Right lobe of liver (tissue), 6 donors: ENCODE measurements around the gene DNMBP. TPM values are rescaled to one million over a fixed set of nuclear protein-coding genes. Genes with fewer than 3 reads are reported as not detected.
"Not testable (repeated sequence)": the region's sequence is repeated elsewhere in the genome, so short reads cannot be mapped to it uniquely, and the experiment has no call there.

ENCODE experiments used
- ATAC-seq, 4 donors: fragments of 200-7000 bp; cut with Tn5 transposase; one replicate each; pipeline ENCODE4 v1.9.1; 2020; ENCODE audit warnings: mild to moderate bottlenecking in 4 of 4, moderate library complexity in 4 of 4
- DNase-seq, 3 donors: peaks; one replicate each; pipeline ENCODE4 v3.0.0-alpha.2; 2020
- H3K27ac ChIP-seq, 3 donors: fragments of 200-600 bp; one replicate each; pipeline ENCODE4 v1.8.0; 2022
- H3K27me3 ChIP-seq, 2 donors: fragments of 200-600 bp; one replicate each; pipeline ENCODE4 v1.8.0; 2022
- H3K36me3 ChIP-seq, 4 donors: fragments of 200-600 bp; sonication (generic) in 1 of 4; one replicate each; pipeline versions ENCODE4 v1.5.1 to v1.8.0; 2017 to 2022; ENCODE audit warnings: control low read depth in 1 of 4
- H3K4me1 ChIP-seq, 4 donors: fragments of 200-600 bp; sonication (generic) in 1 of 4; one replicate each; pipeline versions ENCODE4 v1.5.1 to v1.8.0; 2017 to 2022; ENCODE audit warnings: control low read depth in 1 of 4
- H3K4me3 ChIP-seq, 3 donors: fragments of 200-600 bp; one replicate each; pipeline ENCODE4 v1.8.0; 2022
- H3K9me3 ChIP-seq, 4 donors: fragments of 200-600 bp; sonication (generic) in 1 of 4; one replicate each; pipeline versions ENCODE4 v1.5.1 to v1.8.0; 2017 to 2022; ENCODE audit warnings: control low read depth in 1 of 4
- CTCF ChIP-seq, 4 donors: fragments of 200-600 bp in 3 of 4; fragments of 450-650 bp in 1 of 4; IDR thresholded peaks; one replicate each; pipeline versions ENCODE4 v1.5.1 to v1.8.0; 2016 to 2022; ENCODE audit warnings: antibody characterized with exemption in 4 of 4, mild to moderate bottlenecking in 2 of 4
- POLR2A ChIP-seq: fragments of 450-650 bp; IDR thresholded peaks from one replicate; pipeline ENCODE4 v1.6.1; 2017; ENCODE audit warnings: antibody characterized with exemption, mild to moderate bottlenecking
- WGBS: methylation state at CpG from one replicate; pipeline ENCODE4 v1.1.6; 2018; ENCODE audit warnings: low coverage, low lambda C conversion rate; ENCODE audit not compliant: insufficient coverage; ENCODE audit errors: missing lambda C conversion rate; 5-methylcytosine and 5-hydroxymethylcytosine counted together
- intact Hi-C, 2 donors: fragments of 100-400 bp; cut with DNase I; formaldehyde crosslinking; loops; one replicate each; pipeline versions ENCODE4 v1.11.2 to v1.14.1; 2022
- total RNA-seq, 6 experiments: library from RNA; depleted of rRNA in 2 of 6; stranded (reverse); fragments of >200 nt in 2 of 6; fragmentation: NEBNext Ultra II Directional in 3 of 6; extraction: Animal tissue kit (Norgen Biotek cat#: 25700) in 3 of 6; gene quantifications; one replicate each; pipeline versions ENCODE4 v1.1.0 to v1.2.4, GENCODE V29; 2016 to 2023
- donor health status: DM: no; HTN: yes; CAD: no.
- donor health status: DM: no; HTN: no; CAD: no.
- donor health status: DM: no; HTN: no; CAD: no.
- donor health status: DM: no; HTN: yes; CAD: no.
- donor health status: DM: no; HTN: yes; CAD: no.

Gene DNMBP
- total RNA-seq, 6 experiments from 2014 or later = 7.9 to 12.7 (median 9.9) TPM

- 77% methylated on average over 2 of the region's 2 CpGs for WGBS
- ATAC-seq (no peak), DNase-seq (no peak)
- Histone ChIP-seq H3K36me3 (peaks cover 0 to 15% (median 4%) of the 10 kb centered on the region in 4 donors), H3K27ac (no peak overlapping the region), H3K27me3 (no peaks in the 10 kb centered on the region), H3K9me3 (no peaks in the 10 kb centered on the region), H3K4me1 (no peaks in the 10 kb centered on the region), H3K4me3 (no peak overlapping the region)
- TF ChIP-seq CTCF (IDR thresholded peaks at IDR 0.05) = no peak
- TF ChIP-seq POLR2A = no peak
- intact Hi-C loops = no loop called here
These were observed 56.9 kb downstream of the DNMBP start for GRCh38 chr10:99952799-99953198.

GRCh38 chr10:99946051-99946450 is 63.7 kb downstream of the DNMBP start:
- DNase-seq, ATAC-seq, H3K36me3 ChIP-seq, intact Hi-C loops, H3K9me3 ChIP-seq, H3K27me3 ChIP-seq, H3K27ac ChIP-seq, H3K4me3 ChIP-seq: not testable (repeated sequence)
- WGBS = 93% methylated on average over 2 of the region's 2 CpGs
- peaks cover 0 to 18% (median 8%) of the 10 kb centered on the region in 4 donors for H3K4me1 ChIP-seq

- intact Hi-C loops = no loop called here
- Histone ChIP-seq H3K4me3 (peak overlapping the region in 1 of 3 donors; percentile 11), H3K36me3 (no peaks in the 10 kb centered on the region), H3K27me3 (no peaks in the 10 kb centered on the region), H3K4me1 (peaks cover 0 to 18% (median 8%) of the 10 kb centered on the region in 4 donors), H3K9me3 (no peaks in the 10 kb centered on the region), H3K27ac (peak overlapping the region; percentile 10 to 69 (median 39))
- WGBS = 30% methylated on average over 4 of the region's 4 CpGs
- no peak for TF ChIP-seq CTCF (IDR thresholded peaks at IDR 0.05)
- TF ChIP-seq POLR2A = no peak
- peak; percentile 55 to 90 (median 81) for ATAC-seq
- peak in 1 of 3 donors; percentile 32 for DNase-seq
These were observed 64.5 kb downstream of the DNMBP start for GRCh38 chr10:99945263-99945662.

- no peaks in the 10 kb centered on the region for H3K9me3 ChIP-seq
- peak overlapping the region; percentile 10 to 69 (median 39) for H3K27ac ChIP-seq
- H3K4me1 ChIP-seq = peaks cover 0 to 18% (median 8%) of the 10 kb centered on the region in 4 donors
- TF ChIP-seq POLR2A (no peak), CTCF (IDR thresholded peaks at IDR 0.05) (no peak)
- peak overlapping the region in 1 of 3 donors; percentile 11 for H3K4me3 ChIP-seq
- WGBS = 33% methylated on average over 2 of the region's 2 CpGs
- ATAC-seq = peak; percentile 82 to 93 (median 86)
- H3K27me3 ChIP-seq = no peaks in the 10 kb centered on the region
- no peaks in the 10 kb centered on the region for H3K36me3 ChIP-seq
- intact Hi-C loops = no loop called here
- no peak for DNase-seq
These were observed 64.9 kb downstream of the DNMBP start for GRCh38 chr10:99944860-99945259.

- no peak for ATAC-seq
- Histone ChIP-seq H3K4me3 (no peak overlapping the region), H3K4me1 (peaks cover 0 to 18% (median 8%) of the 10 kb centered on the region in 4 donors), H3K36me3 (no peaks in the 10 kb centered on the region), H3K27ac (no peak overlapping the region), H3K9me3 (no peaks in the 10 kb centered on the region), H3K27me3 (no peaks in the 10 kb centered on the region)
- no peak for DNase-seq
- TF ChIP-seq POLR2A = no peak
- TF ChIP-seq CTCF (IDR thresholded peaks at IDR 0.05) = no peak
- 84% methylated on average over 3 of the region's 3 CpGs for WGBS
- intact Hi-C loops = no loop called here
These were observed 65.8 kb downstream of the DNMBP start for GRCh38 chr10:99943908-99944307.
